GM12891 (cell line): ENCODE results near the gene MRPL42.

Source experiments
- POLR2A ChIP-seq: IDR thresholded peaks from 2 replicates; pipeline ENCODE4 v1.6.1; 2011; ENCODE audit warnings: low read depth, low read length, control low read depth
- POLR2AphosphoS5 ChIP-seq: IDR thresholded peaks from 2 replicates; pipeline ENCODE4 v1.6.1; 2011; ENCODE audit warnings: low read depth, low read length, control low read depth
- TAF1 ChIP-seq: IDR thresholded peaks from 2 replicates; pipeline ENCODE4 v1.6.1; 2011; ENCODE audit warnings: low read depth, low read length, control low read depth

- no peak for TF ChIP-seq POLR2A
- TF ChIP-seq POLR2AphosphoS5, result no peak
- TF ChIP-seq TAF1, result no peak
Observed at GRCh38 chr12:93460902-93461301, 6.4 kb upstream of the MRPL42 start.
